D341Med (cell line): ENCODE measurements around the gene TCAIM.
"Not testable (repeated sequence)": the region's sequence is repeated elsewhere in the genome, so short reads cannot be mapped to it uniquely, and the experiment has no call there.

Experiments used
- DNase-seq: peaks from one replicate; pipeline ENCODE4 v3.0.0; 2012; ENCODE audit warnings: low spot score

TCAIM gene

DNA sequence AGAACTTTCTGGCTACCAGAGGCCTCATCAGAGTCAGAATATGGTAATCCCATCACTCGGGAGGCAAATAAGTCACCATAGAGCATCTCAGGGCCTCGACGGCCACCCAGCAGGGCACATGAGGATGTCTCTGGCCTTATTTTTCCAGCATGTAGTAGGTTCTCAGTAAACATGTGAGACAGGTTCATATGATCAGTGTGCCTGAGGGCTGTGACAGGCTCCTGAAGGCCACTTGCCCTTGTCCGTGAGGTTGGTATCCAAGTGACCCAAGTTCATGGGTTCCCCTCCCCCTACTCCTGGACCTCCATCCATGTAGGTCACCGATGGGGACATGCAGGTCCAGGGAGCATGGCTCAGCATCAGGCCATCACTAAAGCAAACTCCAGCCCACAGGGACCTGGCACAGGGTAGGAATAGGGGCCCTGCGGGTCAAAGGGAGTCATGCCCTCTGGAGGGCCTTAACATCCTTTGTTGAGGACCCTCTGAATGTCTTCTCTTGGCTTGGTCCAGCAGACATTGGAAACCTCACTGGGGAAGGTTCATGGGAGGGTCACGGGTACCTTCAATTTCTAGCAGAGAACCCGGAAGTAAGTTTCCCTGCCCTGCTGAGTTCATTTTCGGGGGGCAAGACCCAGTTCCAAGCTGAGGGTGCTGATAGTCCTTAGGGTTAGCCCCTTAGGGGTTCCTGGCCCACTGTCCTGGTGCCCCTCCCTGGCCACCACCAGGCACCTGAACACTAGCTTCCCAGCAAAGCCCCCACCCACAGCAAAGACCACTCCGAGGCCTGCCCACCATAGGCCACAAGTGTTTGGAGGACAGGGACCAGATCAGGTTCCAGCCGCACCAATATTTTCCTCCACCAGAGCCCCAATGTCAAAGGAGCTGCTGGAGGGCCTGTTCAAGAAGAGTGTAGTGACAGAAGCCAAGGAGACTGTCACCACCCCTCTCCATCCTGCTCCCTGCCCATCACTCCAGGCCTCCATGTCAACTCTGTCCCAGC is 77.8 kb downstream of the TCAIM start:
- no peak for DNase-seq

DNA sequence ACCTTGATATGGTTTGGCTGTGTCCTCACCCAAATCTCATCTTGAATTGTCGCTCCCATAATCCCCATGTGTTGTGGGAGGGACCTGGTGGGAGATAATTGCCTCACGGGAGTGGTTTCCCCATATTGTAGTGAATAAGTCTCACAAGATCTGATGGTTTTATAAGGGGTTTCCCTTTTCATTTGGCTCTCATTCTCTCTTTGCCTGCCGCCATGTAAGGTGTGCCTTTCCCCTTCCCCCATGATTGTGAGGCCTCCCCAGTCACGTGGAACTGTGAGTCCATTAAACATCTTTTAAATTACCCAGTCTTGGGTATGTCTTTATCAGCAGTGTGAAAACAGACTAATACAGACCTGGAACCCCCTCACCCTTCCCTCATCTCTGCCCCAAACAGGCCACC is 79.6 kb downstream of the TCAIM start:
- DNase-seq, result not testable (repeated sequence)

DNA sequence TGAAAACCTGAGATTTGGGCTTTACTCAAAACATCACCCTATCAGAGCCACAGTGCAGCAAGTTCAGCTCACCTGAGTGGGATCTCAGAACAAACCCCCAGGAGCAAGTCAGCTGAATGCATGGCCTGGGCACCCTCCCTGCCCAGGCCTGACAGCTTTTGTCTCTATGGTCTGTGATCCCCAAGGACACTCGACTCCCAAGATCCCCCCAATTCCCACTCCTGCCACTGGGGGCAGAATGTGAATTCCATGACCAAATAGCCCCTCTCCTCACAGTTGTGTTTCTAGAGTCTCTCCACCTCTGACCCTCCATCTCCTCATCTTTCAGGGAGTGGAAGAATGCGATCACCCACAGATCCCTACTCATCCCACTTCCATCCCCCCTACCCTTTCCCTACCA is 80.0 kb downstream of the TCAIM start:
- DNase-seq, result no peak

DNA sequence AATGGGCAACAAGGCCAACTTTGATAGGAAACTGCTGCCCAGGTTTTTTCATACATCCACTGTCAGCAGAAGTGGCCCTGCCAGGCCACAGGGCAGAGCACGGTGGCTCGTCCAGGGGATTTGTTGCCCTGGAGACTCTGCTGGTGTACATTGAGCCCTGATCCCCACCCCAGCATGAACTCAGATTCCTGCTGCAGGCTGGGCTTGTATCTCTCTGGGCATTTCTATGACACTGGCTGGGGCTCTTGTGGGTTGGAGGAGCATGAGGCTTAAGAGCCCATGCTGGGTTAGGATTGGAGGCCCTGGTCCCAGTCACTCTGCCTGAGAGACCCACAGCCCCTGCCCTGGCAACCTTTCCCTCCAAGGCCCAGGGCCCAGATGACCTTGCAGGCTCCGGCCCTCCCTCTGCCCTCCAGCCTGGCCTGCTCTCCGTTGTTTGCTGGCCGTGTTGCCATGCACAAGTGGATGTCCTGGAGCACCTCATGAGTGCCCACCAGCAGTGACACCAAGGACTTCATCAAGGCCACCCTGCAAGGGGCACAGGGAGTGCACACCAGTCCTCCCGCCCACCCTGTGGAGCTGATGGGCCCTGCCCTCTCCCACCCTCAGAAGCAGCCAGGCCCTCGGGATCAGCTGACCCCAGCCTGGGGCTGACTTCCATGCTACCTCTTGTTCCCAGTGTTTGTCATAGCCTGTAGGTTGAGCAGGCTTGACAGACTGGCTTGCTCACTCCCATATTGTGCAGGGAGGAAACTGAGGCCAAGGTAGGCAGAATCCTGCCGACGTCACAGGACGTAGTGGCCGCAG is 80.8 kb downstream of the TCAIM start:
- DNase-seq, result no peak

DNA sequence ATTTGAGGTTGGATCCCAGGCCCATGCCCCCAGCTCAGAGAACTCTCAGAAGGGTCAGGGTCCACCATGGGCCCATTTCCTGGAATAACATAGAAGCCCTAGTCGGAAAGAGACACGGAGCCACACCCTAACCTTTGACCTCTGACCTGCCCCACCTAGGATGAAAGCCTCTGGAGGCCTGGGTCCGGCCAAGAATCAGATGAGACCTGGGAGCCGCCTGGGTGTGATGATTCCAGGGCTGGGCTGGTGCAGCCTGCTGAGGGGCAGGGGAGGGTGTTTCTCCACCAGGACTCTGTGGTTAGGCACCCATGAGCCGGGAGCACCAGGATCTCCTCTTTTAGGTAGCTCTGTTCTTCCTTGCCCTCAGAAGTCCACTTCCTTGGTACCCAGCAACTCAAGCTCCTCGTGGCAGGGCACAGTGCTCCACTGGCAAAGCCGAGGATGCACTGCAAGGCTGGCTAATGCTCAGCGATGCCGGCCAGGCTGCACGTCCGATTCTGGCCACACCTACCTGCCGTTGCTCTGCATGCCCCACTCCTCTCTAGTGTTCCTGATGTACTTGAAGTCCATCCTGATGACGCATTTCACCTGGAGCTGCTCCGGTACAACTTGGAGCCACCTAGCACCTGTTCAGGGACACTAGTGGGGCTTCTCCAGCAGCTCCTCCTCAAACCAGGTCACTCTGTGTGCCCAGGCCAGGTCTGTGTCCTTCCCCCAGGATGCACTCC is 81.5 kb downstream of the TCAIM start:
- DNase-seq, result no peak

DNA sequence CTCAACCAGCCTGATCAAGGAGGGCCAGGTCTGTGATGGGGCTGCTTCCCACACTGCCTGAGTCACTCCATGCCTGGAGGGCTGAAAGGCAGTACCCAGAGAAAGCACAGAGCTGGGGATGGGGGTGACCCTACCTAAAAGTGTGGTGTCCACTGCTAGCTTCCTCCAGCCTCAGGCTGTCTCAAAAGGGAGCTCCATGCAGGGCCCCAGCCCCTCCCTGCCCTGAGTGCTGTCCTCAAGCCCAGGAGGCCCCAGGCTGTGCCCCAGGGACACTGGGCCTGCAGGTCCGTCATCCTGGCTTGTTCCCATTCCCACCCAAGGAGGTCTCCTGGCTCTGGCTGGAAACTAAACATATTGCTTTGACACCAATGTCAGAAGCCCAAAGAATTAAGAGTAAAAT is 82.1 kb downstream of the TCAIM start:
- no peak for DNase-seq

DNA sequence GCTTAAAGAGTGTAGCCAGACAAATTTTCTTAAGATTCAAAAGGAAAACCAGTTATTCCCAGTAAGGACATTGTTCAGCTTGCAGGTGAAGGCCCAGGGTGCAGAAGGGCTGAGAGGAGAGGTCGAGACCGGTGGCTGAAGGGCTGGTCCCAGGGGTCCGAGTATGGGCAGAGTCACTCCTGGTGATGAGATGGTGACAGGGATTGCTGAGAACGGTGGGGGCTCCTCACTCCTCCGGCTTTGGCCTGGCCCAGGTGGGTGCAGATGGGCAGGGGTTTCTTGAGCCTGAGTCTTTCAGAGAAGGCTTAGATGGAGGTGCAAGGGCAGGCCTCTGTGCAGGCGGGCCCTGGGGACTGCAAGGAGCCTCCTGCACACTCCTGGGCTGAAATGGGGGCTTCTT is 82.7 kb downstream of the TCAIM start:
- no peak for DNase-seq

DNA sequence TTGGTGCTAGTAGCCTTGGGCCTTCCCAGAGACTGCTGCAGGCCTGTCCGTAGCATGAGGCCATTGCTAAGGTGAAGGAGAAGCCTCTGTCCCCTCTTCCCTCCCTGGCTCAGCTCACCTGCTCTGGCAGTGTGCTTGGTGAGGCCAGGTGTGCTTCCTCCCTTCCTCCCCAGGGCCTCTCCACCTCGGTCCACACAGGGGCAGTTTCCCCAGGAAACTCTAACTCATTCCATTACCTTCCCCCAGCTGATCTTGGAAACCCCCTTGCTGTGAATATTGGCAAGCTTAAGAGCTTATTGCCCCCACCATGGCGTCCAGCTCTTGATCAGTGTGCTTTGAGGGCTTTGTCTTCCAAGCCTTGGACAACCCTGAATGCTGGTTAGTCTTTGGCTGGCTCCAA is 86.2 kb downstream of the TCAIM start:
- no peak for DNase-seq

DNA sequence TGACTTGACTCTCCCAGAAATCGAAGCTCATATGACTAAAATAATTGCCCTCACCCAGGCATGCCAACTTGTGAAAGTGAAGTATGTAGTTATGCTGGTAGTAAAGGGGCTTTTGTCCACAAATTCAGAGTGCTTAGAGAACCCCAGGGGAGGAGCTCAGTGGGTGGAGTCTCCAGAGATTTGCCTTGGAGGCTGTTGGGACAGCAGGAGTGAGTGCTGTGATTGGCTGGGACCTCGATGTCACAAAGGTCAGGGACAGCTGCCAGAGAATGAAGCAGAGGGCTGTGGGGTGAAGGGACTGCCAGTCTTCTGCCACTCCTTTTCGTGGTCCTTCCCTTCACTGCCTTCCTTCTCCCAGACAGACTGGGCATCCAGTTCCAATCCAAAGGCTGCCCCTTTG is 89.1 kb downstream of the TCAIM start:
- no peak for DNase-seq

DNA sequence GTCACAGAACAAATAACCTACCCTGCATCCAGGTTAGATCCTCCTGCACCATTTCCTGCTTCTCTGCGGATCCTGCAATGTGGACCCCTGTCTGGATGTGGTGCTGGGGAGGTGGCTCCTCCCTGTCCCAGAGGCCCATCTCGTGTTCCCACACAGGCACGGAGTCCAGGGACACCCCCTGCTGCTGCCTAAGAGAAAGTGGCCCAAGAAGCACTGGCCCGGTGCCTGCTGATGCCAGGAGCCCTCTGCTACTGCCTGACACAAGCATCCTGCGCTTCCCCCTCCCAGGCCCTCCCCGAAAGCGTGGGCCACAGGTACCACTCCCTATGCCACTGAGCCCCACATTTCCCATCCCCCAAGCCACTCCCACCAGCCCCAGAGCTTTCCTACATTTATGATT is 90.3 kb downstream of the TCAIM start:
- DNase-seq, result no peak

DNA sequence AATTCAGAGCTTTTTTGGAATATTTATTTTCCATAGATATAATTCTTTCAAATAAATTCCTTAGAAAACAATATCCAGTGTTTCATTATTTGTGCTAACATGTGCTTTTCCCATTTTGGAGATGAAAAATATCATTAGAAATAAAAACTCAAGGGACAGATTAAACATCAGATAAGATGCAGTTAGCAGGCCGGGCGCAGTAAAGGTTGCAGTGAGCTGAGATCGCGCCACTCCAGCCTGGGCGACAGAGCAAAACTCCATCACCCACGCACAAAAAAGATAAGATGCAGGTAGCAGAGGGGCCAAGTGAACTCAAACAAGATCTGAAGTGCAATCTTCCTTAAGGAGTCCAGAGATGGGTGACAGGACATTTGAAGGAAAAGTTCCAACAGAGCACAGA is 90.9 kb downstream of the TCAIM start:
- no peak for DNase-seq

DNA sequence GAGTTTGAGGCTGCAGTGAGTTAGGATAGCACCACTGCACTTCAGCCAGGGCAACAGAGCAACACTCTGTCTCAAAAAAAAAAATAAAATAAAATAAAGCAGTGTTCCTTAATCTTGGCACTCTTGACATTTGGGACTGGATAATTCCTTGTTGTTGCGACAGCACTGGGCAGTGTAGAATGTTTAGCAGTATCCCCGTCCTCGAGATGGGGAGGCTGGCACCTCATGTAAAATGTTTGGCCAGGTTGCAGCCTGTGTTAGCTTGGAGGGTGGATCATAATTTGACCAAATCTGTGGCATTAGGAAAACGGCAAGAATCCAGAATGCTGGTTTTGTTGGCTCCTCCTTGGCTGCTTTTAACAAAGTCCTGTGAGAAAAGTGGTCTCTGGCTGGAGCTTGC is 91.9 kb downstream of the TCAIM start:
- DNase-seq, result no peak

DNA sequence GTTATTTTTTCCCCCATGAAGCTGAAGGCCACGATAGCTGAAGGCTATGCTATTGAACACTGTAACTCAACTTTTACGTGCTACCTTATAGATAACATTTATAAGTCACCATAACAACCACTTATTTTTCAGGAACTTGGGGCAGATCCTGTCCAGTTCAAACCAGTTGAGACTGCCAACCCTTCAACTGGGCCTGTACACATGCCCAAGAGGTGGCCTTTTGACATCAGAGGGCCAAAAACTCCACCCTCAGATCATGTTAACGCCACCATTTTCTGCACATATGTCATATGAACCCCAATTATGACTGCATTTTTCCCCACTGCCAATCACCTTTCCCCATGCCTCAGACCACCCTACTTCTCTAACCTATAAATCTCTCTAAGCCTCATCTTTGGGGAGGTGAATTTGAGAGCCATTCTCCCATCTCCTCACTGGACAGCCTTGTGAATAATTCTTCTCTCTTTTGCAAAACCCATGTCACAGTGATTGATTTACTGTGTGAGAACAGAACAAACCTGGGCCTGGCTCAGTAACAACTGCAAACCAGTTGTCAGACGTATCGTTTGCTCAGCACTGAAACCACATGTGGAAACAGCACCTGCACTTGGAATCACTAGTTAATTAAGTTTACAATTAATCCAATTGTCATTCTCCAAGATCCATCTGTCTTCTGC is 96.4 kb downstream of the TCAIM start:
- no peak for DNase-seq

DNA sequence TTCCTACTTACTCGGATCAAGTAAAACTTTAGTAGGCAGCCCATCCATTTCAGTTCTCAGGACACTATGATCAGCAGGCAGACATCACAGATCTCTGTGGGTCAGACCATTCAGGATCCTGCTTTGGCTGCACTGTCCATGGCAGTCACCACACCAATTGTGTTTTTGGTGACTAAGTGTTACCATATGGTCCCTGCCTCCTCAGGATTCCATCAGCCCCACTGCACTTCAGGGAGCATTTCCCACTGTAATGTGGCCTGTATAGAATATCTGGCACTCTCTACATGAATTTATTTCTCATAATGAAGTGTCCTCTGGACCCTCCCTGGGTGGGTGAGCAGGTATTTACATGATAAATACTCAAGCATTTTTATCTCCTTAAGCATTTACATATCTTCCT is 97.6 kb downstream of the TCAIM start:
- no peak for DNase-seq

DNA sequence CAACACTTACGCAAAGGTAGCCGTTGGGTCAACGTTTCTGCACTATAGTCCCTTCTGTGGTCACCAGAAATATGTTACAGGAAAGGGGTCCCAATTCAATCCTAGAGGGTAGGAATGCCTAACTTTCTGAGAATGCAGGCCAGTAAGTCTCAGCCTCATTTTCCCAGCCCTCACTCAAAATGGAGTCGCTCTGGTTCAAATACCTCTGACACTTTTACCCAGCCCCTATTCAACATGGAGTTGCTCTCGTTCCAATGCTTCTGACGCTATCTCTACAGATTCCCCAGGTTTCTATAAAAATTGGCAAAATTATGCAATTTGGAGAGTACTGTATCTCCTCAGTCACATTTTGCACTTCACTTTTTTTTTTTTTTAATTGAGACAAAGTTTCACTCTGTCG is 99.2 kb downstream of the TCAIM start:
- DNase-seq, result no peak

DNA sequence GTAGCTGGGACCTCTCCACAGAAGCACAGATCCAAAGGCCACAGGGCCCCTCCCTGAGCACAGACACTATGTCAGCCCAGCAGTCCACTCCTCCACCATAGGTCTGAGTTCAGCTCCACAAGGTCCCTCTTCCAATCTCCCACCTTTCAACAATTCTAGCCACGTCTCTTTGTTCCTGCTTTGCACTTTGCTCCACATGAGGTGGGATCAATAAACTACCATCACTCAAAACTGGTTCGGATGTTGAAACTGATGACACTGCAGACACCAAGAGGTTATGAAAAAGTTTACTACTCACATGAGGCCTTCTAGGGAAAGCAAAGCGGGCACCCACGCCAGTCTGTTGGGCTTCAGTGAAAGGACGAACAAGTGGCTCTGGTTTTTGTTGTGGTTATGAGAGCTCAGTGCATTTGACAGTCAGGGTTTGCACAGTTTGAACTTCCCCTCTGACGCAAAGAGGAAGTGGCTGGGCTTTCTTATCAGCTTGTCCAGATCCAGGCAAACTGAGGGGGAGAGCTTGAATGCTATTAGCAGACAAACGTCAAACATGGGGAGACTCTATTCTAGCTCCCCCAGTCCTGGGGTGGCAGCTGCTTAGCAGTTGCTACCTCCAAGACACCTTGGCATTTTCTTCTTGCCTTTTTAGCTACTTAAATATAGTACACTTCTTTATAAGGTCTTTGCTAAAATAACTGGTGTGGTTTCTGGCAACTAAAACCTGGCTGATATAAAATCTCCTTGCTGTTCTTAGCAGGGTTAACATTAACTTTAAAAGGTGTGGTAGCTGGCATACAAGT is 101.1 kb downstream of the TCAIM start:
- no peak for DNase-seq

DNA sequence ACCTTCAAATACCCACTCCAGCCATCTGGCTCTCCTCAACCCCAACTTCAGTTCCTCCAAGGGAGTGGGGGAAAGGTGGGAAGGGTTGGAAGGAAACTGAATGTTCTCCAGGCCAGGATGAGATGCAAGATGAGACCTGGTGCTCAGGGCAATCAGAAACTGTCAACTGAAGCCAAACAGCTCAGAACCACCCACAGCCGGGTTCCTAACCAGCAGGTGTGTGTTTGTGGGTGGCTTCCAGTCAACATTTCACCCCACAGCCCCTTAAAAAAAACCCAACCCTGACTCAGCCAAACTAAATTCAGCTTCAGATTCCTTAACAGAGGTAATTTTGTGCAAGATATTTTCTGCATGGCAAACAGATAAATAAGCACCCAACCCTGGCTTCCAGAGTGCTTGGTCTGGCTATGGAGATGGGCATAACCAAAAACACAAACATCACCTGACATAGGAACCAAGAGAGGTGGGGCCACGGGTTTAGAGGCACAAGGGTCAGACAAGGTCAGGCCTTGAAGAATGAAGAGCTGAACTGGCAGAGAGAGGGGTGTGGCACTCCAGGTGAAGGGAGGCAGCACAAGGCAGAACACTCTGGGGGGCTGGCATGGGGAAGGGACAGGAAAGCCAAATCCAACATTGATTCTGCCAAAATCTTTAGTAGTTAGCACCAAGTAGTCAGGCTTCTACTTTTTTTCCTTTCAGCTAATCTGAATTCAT is 104.2 kb downstream of the TCAIM start:
- DNase-seq, result no peak

DNA sequence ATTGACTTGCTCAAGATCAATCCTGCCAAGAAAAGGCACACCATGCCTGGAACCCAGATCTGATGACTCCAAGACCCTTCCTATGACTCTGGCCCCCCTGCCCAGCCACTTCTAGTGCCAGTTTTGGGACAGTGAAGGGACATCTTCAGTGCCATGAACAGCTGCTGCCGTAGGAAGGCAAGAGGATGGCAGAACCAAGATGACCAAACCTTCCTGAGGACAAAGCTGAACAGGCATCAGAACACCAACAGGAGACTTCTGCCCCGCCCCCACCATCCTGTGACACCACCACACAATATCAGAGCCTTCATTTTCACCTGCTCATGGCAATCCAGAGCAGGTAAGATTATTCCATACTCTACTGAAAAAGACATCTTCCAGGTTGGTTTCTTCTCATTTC is 105.9 kb downstream of the TCAIM start:
- no peak for DNase-seq

DNA sequence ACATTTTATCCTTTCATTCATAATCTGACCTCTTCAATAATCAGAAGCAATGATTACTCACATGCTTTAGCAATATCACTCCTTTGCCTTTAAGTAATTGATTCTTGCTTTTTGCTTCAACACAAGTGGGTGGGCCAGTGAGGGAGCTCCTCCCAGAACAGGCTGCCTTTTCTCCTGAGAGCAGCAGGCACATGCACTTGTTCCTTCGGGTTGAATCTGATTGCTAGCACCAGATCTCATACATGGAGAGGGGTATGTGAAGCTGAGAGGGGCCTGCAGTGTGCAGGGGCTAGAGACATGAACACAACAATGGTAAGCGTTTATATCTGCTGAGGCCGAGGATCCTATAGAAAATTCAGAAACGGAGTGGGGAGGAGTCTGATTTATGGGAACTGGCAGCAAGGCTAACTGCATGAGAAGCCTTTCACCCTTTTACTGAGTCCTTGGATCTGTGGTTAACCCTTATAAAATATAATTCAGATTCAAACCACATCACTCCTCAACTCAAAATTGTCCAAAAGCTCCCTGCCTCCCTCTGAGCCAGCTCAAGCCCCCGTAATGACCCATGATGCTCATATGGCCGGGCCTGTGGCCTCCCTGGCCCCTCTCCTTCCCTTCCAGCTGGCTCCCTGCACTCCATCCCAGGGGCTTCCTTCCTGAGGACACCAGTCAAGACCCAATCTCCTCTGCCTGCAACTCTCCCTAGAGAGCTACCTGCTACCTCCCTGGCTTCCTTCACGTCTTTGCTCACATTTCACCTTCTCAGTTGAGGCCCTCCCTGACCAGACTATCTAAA is 106.5 kb downstream of the TCAIM start:
- DNase-seq, result no peak

DNA sequence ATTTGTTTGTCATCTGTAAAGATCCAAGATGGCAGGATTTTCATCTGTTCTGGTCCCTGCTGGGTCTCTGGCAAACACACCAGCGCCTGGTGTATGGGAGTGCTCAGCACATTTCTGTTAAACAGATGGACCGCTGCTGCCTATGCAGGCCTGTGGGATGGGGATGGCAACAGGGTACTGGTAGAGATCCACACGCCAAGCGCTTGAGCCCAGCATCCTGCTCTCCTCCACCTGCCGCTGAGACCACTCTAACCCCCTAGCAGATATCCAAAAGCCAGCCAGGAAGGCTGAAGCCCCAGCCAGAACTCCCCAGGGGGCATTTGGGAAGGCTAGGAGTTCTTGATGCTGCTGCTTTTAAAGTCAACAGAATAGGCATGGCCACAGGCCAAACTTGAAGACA is 107.2 kb downstream of the TCAIM start:
- DNase-seq, result no peak
